PC-3 (cell line): ENCODE data around the gene CDH4. TPM values are rescaled to one million over a fixed set of nuclear protein-coding genes. Genes with fewer than 3 reads are reported as not detected.

Experiments used
- ATAC-seq: fragments of 200-7000 bp; cut with Tn5 transposase; 2 replicates; pipeline ENCODE4 v1.9.1; 2020; ENCODE audit warnings: mild to moderate bottlenecking, moderate library complexity
- BruUV-seq: library from RNA; stranded (reverse); fragments of 400-500 nt; replicated peaks from 2 replicates; lab custom pipeline; 2021; lab: Mats Ljungman, UMichigan
- CTCF ChIA-PET: fragments of 300-600 bp; sonication (Branson Sonifier 250); formaldehyde crosslinking; loops from one replicate; lab custom pipeline; 2022; ENCODE audit warnings: antibody characterized with exemption; lab: Charles Lee
- POLR2A ChIA-PET: fragments of 300-600 bp; sonication (Branson Sonifier 250); formaldehyde crosslinking; loops from one replicate; lab custom pipeline; 2022; ENCODE audit warnings: antibody characterized with exemption; ENCODE audit not compliant: unreplicated experiment; lab: Charles Lee
- DNase-seq: peaks from one replicate; pipeline ENCODE4 v3.0.0-alpha.2; 2015
- H2AFZ ChIP-seq: fragments of 300-600 bp; sonication (generic); 2 replicates; pipeline ENCODE4 v1.6.0; 2016; ENCODE audit warnings: antibody characterized with exemption, low read length
- H3F3A ChIP-seq: fragments of 300-600 bp; sonication (generic); one replicate; pipeline ENCODE4 v1.6.0; 2017; ENCODE audit warnings: antibody characterized with exemption, low read length, control low read depth, mild to moderate bottlenecking; ENCODE audit not compliant: unreplicated experiment
- H3K27ac ChIP-seq: fragments of 300-600 bp; sonication (generic); 2 replicates; pipeline ENCODE4 v1.5.1; 2016; ENCODE audit warnings: mild to moderate bottlenecking, low read length
- H3K27me3 ChIP-seq: fragments of 300-600 bp; sonication (generic); 2 replicates; pipeline ENCODE4 v1.6.1; 2016; ENCODE audit warnings: low read length, mixed read lengths
- H3K36me3 ChIP-seq: fragments of 300-600 bp; sonication (generic); 2 replicates; pipeline ENCODE4 v1.6.1; 2016; ENCODE audit warnings: low read depth, mixed run types, low read length, mixed read lengths
- H3K4me1 ChIP-seq: fragments of 300-600 bp; sonication (generic); 2 replicates; pipeline ENCODE4 v1.5.1; 2016; ENCODE audit warnings: low read length; ENCODE audit not compliant: insufficient read depth
- H3K4me2 ChIP-seq: fragments of 300-600 bp; sonication (generic); 2 replicates; pipeline ENCODE4 v1.6.0; 2016; ENCODE audit warnings: low read length
- H3K4me3 ChIP-seq: fragments of 300-600 bp; sonication (generic); 2 replicates; pipeline ENCODE4 v1.5.1; 2016; ENCODE audit warnings: mild to moderate bottlenecking, low read length, mixed read lengths
- H3K79me2 ChIP-seq: fragments of 300-600 bp; sonication (generic); 2 replicates; pipeline ENCODE4 v1.6.1; 2017; ENCODE audit warnings: low read length, mixed read lengths
- H3K9ac ChIP-seq: fragments of 300-600 bp; sonication (generic); 2 replicates; pipeline ENCODE4 v1.6.0; 2016; ENCODE audit warnings: mild to moderate bottlenecking, low read length
- H3K9me2 ChIP-seq: fragments of 300-600 bp; sonication (generic); replicated peaks from 2 replicates; pipeline ENCODE4 v1.6.1; 2016; ENCODE audit warnings: mixed run types, low read length, mixed read lengths
- H3K9me3 ChIP-seq: fragments of 300-600 bp; sonication (generic); 2 replicates; pipeline ENCODE4 v1.6.1; 2016; ENCODE audit warnings: low read length, mixed read lengths
- H4K20me1 ChIP-seq: fragments of 300-600 bp; sonication (generic); 2 replicates; pipeline ENCODE4 v1.6.1; 2016; ENCODE audit warnings: low read length, mixed read lengths
- CTCF ChIP-seq: fragments of 300-600 bp; sonication (generic); conservative IDR thresholded peaks from 2 replicates; pipeline ENCODE4 v1.5.1; 2017; ENCODE audit warnings: antibody characterized with exemption, low read depth, mild to moderate bottlenecking, low read length
- EZH2 ChIP-seq: fragments of 300-600 bp; sonication (generic); IDR thresholded peaks from one replicate; pipeline ENCODE4 v1.6.1; 2017; ENCODE audit warnings: antibody characterized with exemption, mild to moderate bottlenecking, low read length; ENCODE audit not compliant: unreplicated experiment
- EZH2phosphoT487 ChIP-seq: fragments of 300-600 bp; sonication (generic); IDR thresholded peaks from 2 replicates; pipeline ENCODE4 v1.6.1; 2018; ENCODE audit warnings: mild to moderate bottlenecking, antibody characterized with exemption, low read length, borderline replicate concordance
- intact Hi-C: fragments of 100-400 bp; cut with micrococcal nuclease; formaldehyde crosslinking; loops from 2 replicates; pipeline ENCODE4 v1.9.0; 2023
- total RNA-seq: library from RNA; depleted of rRNA; stranded (reverse); fragments of >200 nt; gene quantifications from 2 replicates; pipeline ENCODE4 v1.2.3, GENCODE V29; 2014

The CDH4 gene
- total RNA-seq, 1 experiment from 2014 or later, result not detected

- TF ChIP-seq EZH2 (no peak), EZH2phosphoT487 (no peak), CTCF (no peak)
Observed at GRCh38 chr20:61220626-61221325, 31.3 kb upstream of the CDH4 start.

GRCh38 chr20:61222699-61223098 is 29.4 kb upstream of the CDH4 start:
- no peak overlapping the region for H3K4me3 ChIP-seq
- no peaks in the 10 kb centered on the region for H3F3A ChIP-seq
- no peak overlapping the region for H3K27ac ChIP-seq
- no peaks in the 10 kb centered on the region for H3K36me3 ChIP-seq
- no peak for TF ChIP-seq EZH2phosphoT487
- no peak for TF ChIP-seq EZH2
- TF ChIP-seq CTCF, result no peak
- peaks cover 21% of the 10 kb centered on the region; the same call in 1 of the 2 replicates for H3K27me3 ChIP-seq
- H4K20me1 ChIP-seq, result no peaks in the 10 kb centered on the region
- no peak overlapping the region for H2AFZ ChIP-seq
- H3K9me3 ChIP-seq, result peaks cover 3% of the 10 kb centered on the region; the same call in 1 of the 2 replicates
- no peak overlapping the region for H3K9ac ChIP-seq
- H3K9me2 ChIP-seq, result no peaks in the 10 kb centered on the region
- no TSS peak for BruUV-seq
- no peaks in the 10 kb centered on the region for H3K4me1 ChIP-seq
- intact Hi-C loops, result no loop called here
- DNase-seq (no peak), ATAC-seq (no peak)
- ChIA-PET CTCF (no interaction called here), POLR2A (no interaction called here)
- H3K79me2 ChIP-seq, result no peaks in the 10 kb centered on the region
- H3K4me2 ChIP-seq, result no peak overlapping the region

More at GRCh38 chr20:61220626-61221325, 31.3 kb upstream of the CDH4 start:
- no peak for ATAC-seq
- Histone ChIP-seq H4K20me1 (no peaks in the 10 kb centered on the region), H3F3A (no peaks in the 10 kb centered on the region), H3K27ac (no peak overlapping the region), H3K9me2 (no peaks in the 10 kb centered on the region), H3K79me2 (no peaks in the 10 kb centered on the region), H3K4me1 (no peaks in the 10 kb centered on the region), H3K4me3 (no peak overlapping the region), H2AFZ (no peak overlapping the region), H3K4me2 (no peak overlapping the region), H3K36me3 (no peaks in the 10 kb centered on the region), H3K27me3 (peaks cover 12% of the 10 kb centered on the region; the same call in 1 of the 2 replicates), H3K9me3 (peaks cover 13% of the 10 kb centered on the region; the same call in 1 of the 2 replicates), H3K9ac (no peak overlapping the region)
- BruUV-seq, result no TSS peak
- intact Hi-C loops, result no loop called here
- ChIA-PET CTCF (no interaction called here), POLR2A (no interaction called here)
- DNase-seq, result no peak

- CTCF ChIA-PET, result no interaction called here
- H3K27me3 ChIP-seq, result peaks cover 23% of the 10 kb centered on the region; the same call in 1 of the 2 replicates
- H3K9me2 ChIP-seq, result no peaks in the 10 kb centered on the region
- ATAC-seq (no peak), DNase-seq (no peak)
- H3K4me3 ChIP-seq, result no peak overlapping the region
- intact Hi-C loops, result no loop called here
- H3F3A ChIP-seq, result no peaks in the 10 kb centered on the region
- POLR2A ChIA-PET, result no interaction called here
- H2AFZ ChIP-seq, result no peak overlapping the region
- TF ChIP-seq EZH2, result no peak
- no peak for TF ChIP-seq EZH2phosphoT487
- no peak for TF ChIP-seq CTCF
- no peak overlapping the region for H3K27ac ChIP-seq
- no peaks in the 10 kb centered on the region for H4K20me1 ChIP-seq
- H3K9me3 ChIP-seq, result no peaks in the 10 kb centered on the region; the same call in 1 of the 2 replicates
- BruUV-seq, result no TSS peak
- H3K4me1 ChIP-seq, result no peaks in the 10 kb centered on the region
- H3K4me2 ChIP-seq, result no peak overlapping the region
- H3K79me2 ChIP-seq, result no peaks in the 10 kb centered on the region
- H3K9ac ChIP-seq, result no peak overlapping the region
- no peaks in the 10 kb centered on the region for H3K36me3 ChIP-seq
Observed at GRCh38 chr20:61223121-61223520, 28.9 kb upstream of the CDH4 start.
